Metanephros (tissue), 1 donor: Measurements from ENCODE around the gene CALHM5. TPM values are rescaled to one million over a fixed set of nuclear protein-coding genes. Genes with fewer than 3 reads are reported as not detected.

ENCODE experiments used
- total RNA-seq: library from RNA; depleted of rRNA; stranded (reverse); fragments of >200 nt; gene quantifications from one replicate; pipeline ENCODE4 v1.2.3, GENCODE V29; 2014

The CALHM5 gene, protein sequence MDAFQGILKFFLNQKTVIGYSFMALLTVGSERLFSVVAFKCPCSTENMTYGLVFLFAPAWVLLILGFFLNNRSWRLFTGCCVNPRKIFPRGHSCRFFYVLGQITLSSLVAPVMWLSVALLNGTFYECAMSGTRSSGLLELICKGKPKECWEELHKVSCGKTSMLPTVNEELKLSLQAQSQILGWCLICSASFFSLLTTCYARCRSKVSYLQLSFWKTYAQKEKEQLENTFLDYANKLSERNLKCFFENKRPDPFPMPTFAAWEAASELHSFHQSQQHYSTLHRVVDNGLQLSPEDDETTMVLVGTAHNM
- total RNA-seq = 2.2 TPM

GRCh38 chr6:116511424-116512110, at the start of gene CALHM5:
TSS of gene CALHM5 (plus strand) at chr6:116511639. CDS start at chr6:116511697, 58 bp downstream.

GRCh38 chr6:116545651-116546050, 34.2 kb downstream of the CALHM5 start, which contains the start of gene TRAPPC3L:
TSS of gene TRAPPC3L (minus strand) at chr6:116545684. CDS start at chr6:116545514, 170 bp downstream.

GRCh38 chr6:116553451-116553850, 42.0 kb downstream of the CALHM5 start, which contains the start of gene CALHM4:
TSS of gene CALHM4 (plus strand) at chr6:116553751. CDS start at chr6:116553794, 43 bp downstream.

GRCh38 chr6:116570856-116571682, 59.6 kb downstream of the CALHM5 start, which contains the start of gene RWDD1:
TSS of gene RWDD1 (plus strand) at chr6:116571504. CDS start at chr6:116571583, 79 bp downstream.

Other genes with a start within 250 kb of the CALHM5 start
- 99.7 TPM for gene TSPYL1, start 231.7 kb upstream of the CALHM5 start, total RNA-seq
- 46.9 TPM for gene DSE, start 140.7 kb upstream of the CALHM5 start, total RNA-seq
- 4.2 TPM for gene CALHM6, start 50.3 kb upstream of the CALHM5 start, total RNA-seq
- gene TRAPPC3L, start 34.0 kb downstream of the CALHM5 start, total RNA-seq = 0.06 TPM
- not detected for gene CALHM4, start 42.1 kb downstream of the CALHM5 start, total RNA-seq
- gene RWDD1, start 59.9 kb downstream of the CALHM5 start, total RNA-seq = 16.9 TPM
- 1.9 TPM for gene RSPH4A, start 104.8 kb downstream of the CALHM5 start, total RNA-seq
- gene ZUP1, start 157.1 kb downstream of the CALHM5 start, total RNA-seq = 12.3 TPM
- 21.1 TPM for gene KPNA5, start 169.6 kb downstream of the CALHM5 start, total RNA-seq